Fibroblast of mammary gland (primary cell): ENCODE results near the gene CAPZB.

Source experiments
- DNase-seq: peaks from one replicate; pipeline ENCODE4 v3.0.0-alpha.2; 2010; ENCODE audit warnings: low read depth
- H3K4me3 ChIP-seq: 2 replicates; pipeline ENCODE4 v1.5.1; 2011; ENCODE audit warnings: low read depth, mild to moderate bottlenecking, low read length, moderate library complexity; ENCODE audit not compliant: control insufficient read depth
- CTCF ChIP-seq: conservative IDR thresholded peaks from 2 replicates; pipeline ENCODE4 v1.5.1; 2011; ENCODE audit warnings: low read depth, low read length, inconsistent platforms; ENCODE audit not compliant: control insufficient read depth, insufficient read depth

Gene CAPZB

DNA sequence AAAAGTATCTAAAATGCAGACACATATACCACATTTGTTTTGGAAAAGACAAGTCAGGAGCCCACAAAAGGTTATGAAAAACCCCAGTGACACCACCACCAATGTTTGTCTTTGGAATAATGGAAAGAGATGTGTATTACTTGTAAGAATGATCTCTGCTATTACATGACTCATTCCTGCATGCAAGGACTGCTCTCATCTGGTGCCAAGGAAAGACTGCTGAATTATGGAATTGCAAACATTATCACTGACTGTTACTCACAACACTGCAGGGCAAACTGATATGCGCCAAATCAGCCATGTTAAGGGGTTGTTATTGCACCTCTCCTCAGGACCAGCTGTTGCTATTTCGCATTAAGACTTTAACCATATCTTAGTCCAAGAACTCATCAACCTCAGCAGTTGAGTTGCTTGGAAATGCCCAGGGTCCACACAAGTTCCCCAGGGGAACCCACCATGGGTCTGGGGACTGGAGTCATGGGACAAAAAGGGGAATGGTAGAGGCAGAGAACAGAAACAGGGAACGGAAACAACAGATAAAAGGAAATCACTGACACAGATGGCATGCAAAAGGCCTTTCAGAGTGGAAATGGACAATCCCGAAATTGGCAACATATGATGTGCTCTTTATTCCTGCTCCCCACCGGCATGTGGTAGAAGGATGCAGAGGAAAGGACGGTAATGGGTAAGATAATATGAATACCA lies 34.4 kb downstream of the CAPZB start:
- no peak overlapping the region for H3K4me3 ChIP-seq
- DNase-seq: peak; percentile 97
- no peak for TF ChIP-seq CTCF

GRCh38 chr1:19449454-19450228 lies 35.7 kb downstream of the CAPZB start:
- no peak for DNase-seq
- H3K4me3 ChIP-seq: no peak overlapping the region
- TF ChIP-seq CTCF: no peak

DNA sequence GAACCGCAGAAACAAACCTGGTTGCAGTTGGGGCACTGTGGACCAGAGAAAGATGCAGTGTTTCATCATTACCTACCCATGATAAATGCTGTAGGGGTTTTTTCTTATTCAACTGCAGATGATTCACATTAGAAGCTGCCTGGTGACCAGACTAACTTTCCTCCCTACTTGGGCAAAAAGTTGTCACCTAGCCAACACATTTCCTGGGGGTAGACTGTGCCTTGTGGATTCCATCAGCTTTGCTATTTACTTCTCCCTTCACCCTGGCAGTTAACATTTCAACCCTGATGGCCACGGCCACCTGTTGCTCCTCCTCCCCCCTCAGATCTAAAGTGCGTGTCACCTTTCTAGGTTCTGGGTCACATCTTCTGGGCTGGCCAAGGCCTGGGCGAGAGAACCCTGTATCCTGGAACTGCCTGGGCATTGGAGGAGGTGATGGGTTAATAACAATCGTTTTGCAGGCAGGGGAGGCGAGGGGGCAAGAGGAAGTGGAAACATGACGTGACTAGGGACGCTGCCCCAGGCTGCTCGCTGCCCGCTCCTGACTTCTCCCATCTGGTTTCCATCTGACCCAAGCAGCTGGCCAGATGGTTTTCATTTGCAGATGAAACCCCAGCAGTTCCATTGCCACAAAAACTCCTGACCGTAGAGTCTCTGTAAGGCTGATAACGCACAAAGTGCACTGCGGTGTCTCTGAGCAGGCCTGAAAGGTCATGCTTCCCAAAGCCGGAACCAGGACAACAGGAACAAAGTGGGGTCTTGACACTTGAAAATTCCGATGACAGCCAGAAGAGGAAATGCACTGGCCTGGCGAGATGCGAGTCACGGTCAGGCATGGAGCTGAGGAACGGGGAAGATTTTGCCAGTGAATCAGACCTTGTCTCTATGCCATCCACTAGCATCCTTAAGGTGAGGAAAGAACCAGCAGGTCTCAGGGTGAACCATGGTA lies 36.6 kb downstream of the CAPZB start:
- TF ChIP-seq CTCF: no peak
- peak overlapping the region; percentile 15 for H3K4me3 ChIP-seq
- peak; percentile 95 for DNase-seq

DNA sequence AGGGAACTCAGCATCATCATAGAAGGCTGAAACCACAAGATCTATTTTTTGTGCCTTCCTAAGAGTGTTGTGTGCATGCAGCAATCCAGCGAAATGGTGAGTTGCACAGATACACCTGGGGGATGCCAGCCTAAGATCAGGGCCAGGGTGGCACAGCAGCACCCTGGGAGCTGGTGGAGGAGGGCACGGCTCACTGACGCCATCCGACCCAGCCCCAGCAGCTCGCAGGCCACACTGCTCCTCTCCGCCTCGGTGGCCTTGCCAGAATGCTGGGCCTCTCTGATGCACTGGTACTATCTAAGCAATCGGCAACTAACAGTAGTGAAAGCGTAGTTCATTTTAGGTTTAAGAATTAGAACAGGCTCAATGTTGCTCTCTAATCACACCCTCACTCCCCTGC lies 37.8 kb downstream of the CAPZB start:
- DNase-seq: no peak
- TF ChIP-seq CTCF: no peak
- no peak overlapping the region for H3K4me3 ChIP-seq

- peak; percentile 45 for TF ChIP-seq CTCF
- H3K4me3 ChIP-seq: no peak overlapping the region
- no peak for DNase-seq
These were observed 39.7 kb downstream of the CAPZB start for GRCh38 chr1:19445417-19446342.
